A549 (cell line): Measurements from ENCODE around the gene PGM1. TPM values are rescaled to one million over a fixed set of nuclear protein-coding genes. Genes with fewer than 3 reads are reported as not detected.

ENCODE experiments used
- ATAC-seq, 2 experiments: fragments of 200-7000 bp in 1 of 2; fragments of >200 bp in 1 of 2; cut with Nextera tagmentation in 1 of 2; cut with Tn5 transposase in 1 of 2; 3 replicates each; pipeline versions ENCODE4 v1.8.0 to v1.9.1; 2018 to 2020; ENCODE audit warnings: mild to moderate bottlenecking in 1 of 2, moderate library complexity in 1 of 2
- CTCF ChIA-PET: fragments of 300-600 bp; sonication (Branson Sonifier 250); formaldehyde crosslinking; extraction: SDS; loops from one replicate; lab custom pipeline; 2021; ENCODE audit warnings: antibody characterized with exemption, inconsistent platforms; lab: Yijun Ruan, JAX
- POLR2A ChIA-PET: fragments of 350-600 bp; formaldehyde crosslinking; extraction: SDS; loops from one replicate; lab custom pipeline; 2021; ENCODE audit warnings: antibody characterized with exemption, inconsistent platforms; lab: Yijun Ruan, JAX
- DNase-seq, 2 experiments: peaks; one replicate each; pipeline versions ENCODE4 v3.0.0 to v3.0.0-alpha.2; 2011 to 2016; ENCODE audit warnings: low read depth in 1 of 2, low spot score in 1 of 2
- FAIRE-seq: peaks from 2 replicates; lab custom pipeline; 2011; peaks lifted over from hg19 to GRCh38; lab: Jason Lieb, UNC
- H3K27ac ChIP-seq, 2 experiments: fragments of >200 bp; sonication (Bioruptor Twin); formaldehyde crosslinking; 3 replicates each; pipeline ENCODE4 v1.5.1; 2016 to 2017
- H3K4me1 ChIP-seq: fragments of >200 bp; sonication (Bioruptor Twin); formaldehyde crosslinking; 3 replicates; pipeline ENCODE4 v1.6.1; 2016
- H3K4me2 ChIP-seq: fragments of >200 bp; sonication (Bioruptor Twin); formaldehyde crosslinking; 3 replicates; pipeline ENCODE4 v1.6.1; 2016
- H3K4me3 ChIP-seq: fragments of >200 bp; sonication (Bioruptor Twin); formaldehyde crosslinking; 3 replicates; pipeline ENCODE4 v1.5.1; 2016
- H3K9me3 ChIP-seq: fragments of >200 bp; sonication (Bioruptor Twin); formaldehyde crosslinking; 3 replicates; pipeline ENCODE4 v1.6.1; 2016
- ATOH8 ChIP-seq: fragments of 250-450 bp; sonication (Bioruptor Pico); IDR thresholded peaks from 2 replicates; pipeline ENCODE4 v1.5.0; 2020; ENCODE audit warnings: low read depth, mild to moderate bottlenecking, moderate library complexity
- CBX8 ChIP-seq: fragments of 200-600 bp; sonication (generic); IDR thresholded peaks from 2 replicates; pipeline ENCODE4 v1.6.1; 2016
- CEBPB ChIP-seq, 2 experiments: fragments of >200 bp in 1 of 2; sonication (Bioruptor Twin) in 1 of 2; formaldehyde crosslinking in 1 of 2; IDR thresholded peaks; 2 replicates each; pipeline ENCODE4 v1.6.1; 2012 to 2016
- ESRRA ChIP-seq: fragments of 150-350 bp; IDR thresholded peaks from 2 replicates; pipeline ENCODE4 v1.6.1; 2014; ENCODE audit warnings: mild to moderate bottlenecking, low read length, borderline replicate concordance
- FOSL2 ChIP-seq, 2 experiments: fragments of 450-650 bp in 1 of 2; fragments of >200 bp in 1 of 2; sonication (Bioruptor Twin) in 1 of 2; formaldehyde crosslinking; IDR thresholded peaks; 2 replicates each; pipeline versions ENCODE4 v1.5.0 to v1.6.1; 2016 to 2020; ENCODE audit warnings: mild to moderate bottlenecking in 1 of 2, moderate library complexity in 1 of 2
- GATA3 ChIP-seq: IDR thresholded peaks from 2 replicates; pipeline ENCODE4 v1.6.1; 2012; ENCODE audit warnings: borderline replicate concordance
- HDAC2 ChIP-seq: fragments of 200-600 bp; sonication (generic); IDR thresholded peaks from 2 replicates; pipeline ENCODE4 v1.6.1; 2016
- HES2 ChIP-seq: fragments of >200 bp; sonication (Bioruptor Twin); formaldehyde crosslinking; IDR thresholded peaks from 2 replicates; pipeline ENCODE4 v1.6.1; 2016
- HEYL ChIP-seq: fragments of 250-450 bp; sonication (Bioruptor Pico); IDR thresholded peaks from 2 replicates; pipeline ENCODE4 v1.8.0; 2021; ENCODE audit warnings: mild to moderate bottlenecking, moderate library complexity
- HMGXB4 ChIP-seq: fragments of 250-450 bp; sonication (Bioruptor Pico); IDR thresholded peaks from 2 replicates; pipeline ENCODE4 v1.5.0; 2021; ENCODE audit warnings: mild to moderate bottlenecking, moderate library complexity, borderline replicate concordance
- HOXA7 ChIP-seq: fragments of 250-450 bp; sonication (Bioruptor Pico); IDR thresholded peaks from 2 replicates; pipeline ENCODE4 v1.5.0; 2020; ENCODE audit warnings: mild to moderate bottlenecking, moderate library complexity
- HOXB13 ChIP-seq: fragments of 250-450 bp; sonication (Bioruptor Pico); IDR thresholded peaks from 2 replicates; pipeline ENCODE4 v1.5.0; 2020; ENCODE audit warnings: low read depth, mild to moderate bottlenecking, moderate library complexity
- JUNB ChIP-seq: fragments of >200 bp; sonication (Bioruptor Twin); formaldehyde crosslinking; IDR thresholded peaks from 2 replicates; pipeline ENCODE4 v1.6.1; 2016
- MAFK ChIP-seq: fragments of 450-650 bp; IDR thresholded peaks from 2 replicates; pipeline ENCODE4 v1.6.1; 2014; ENCODE audit not compliant: partially characterized antibody
- MAX ChIP-seq: IDR thresholded peaks from 2 replicates; pipeline ENCODE4 v1.6.1; 2012
- MAZ ChIP-seq: fragments of 150-350 bp; IDR thresholded peaks from 2 replicates; pipeline ENCODE4 v1.6.1; 2014; ENCODE audit warnings: antibody characterized with exemption, low read depth, low read length, borderline replicate concordance
- MYC ChIP-seq: IDR thresholded peaks from 2 replicates; pipeline ENCODE4 v1.6.1; 2012; ENCODE audit warnings: mild to moderate bottlenecking, inconsistent platforms, low read length, improper control_type of control experiment, borderline replicate concordance
- NR3C1 ChIP-seq: fragments of >200 bp; sonication (Bioruptor Twin); formaldehyde crosslinking; IDR thresholded peaks from 3 replicates; pipeline ENCODE4 v1.6.1; 2017
- POLR2A ChIP-seq: IDR thresholded peaks from 2 replicates; pipeline ENCODE4 v1.6.1; 2012; ENCODE audit warnings: mild to moderate bottlenecking, low read length
- POLR2AphosphoS2 ChIP-seq: conservative IDR thresholded peaks from 2 replicates; pipeline ENCODE4 v1.6.1; 2012; ENCODE audit warnings: low read length, improper control_type of control experiment, inconsistent platforms
- RAD21 ChIP-seq, 2 experiments: fragments of >200 bp in 1 of 2; sonication (Bioruptor Twin) in 1 of 2; formaldehyde crosslinking in 1 of 2; IDR thresholded peaks in 1 of 2; conservative IDR thresholded peaks in 1 of 2; 2 replicates in 1 of 2; 3 replicates in 1 of 2; pipeline ENCODE4 v1.6.1; 2012 to 2018; ENCODE audit warnings: inconsistent platforms in 1 of 2
- RARB ChIP-seq: fragments of 250-450 bp; sonication (Bioruptor Pico); IDR thresholded peaks from 2 replicates; pipeline ENCODE4 v1.8.0; 2021; ENCODE audit warnings: mild to moderate bottlenecking, moderate library complexity
- RCOR1 ChIP-seq: fragments of 150-350 bp; IDR thresholded peaks from 2 replicates; pipeline ENCODE4 v1.6.1; 2014; ENCODE audit warnings: antibody characterized with exemption, low read length, low read depth
- REST ChIP-seq: fragments of 200-600 bp; sonication (generic); IDR thresholded peaks from 2 replicates; pipeline ENCODE4 v1.6.1; 2016; ENCODE audit warnings: antibody characterized with exemption, mild to moderate bottlenecking, moderate library complexity
- RFX5 ChIP-seq: fragments of 450-650 bp; IDR thresholded peaks from 2 replicates; pipeline ENCODE4 v1.7.1; 2014; ENCODE audit warnings: antibody characterized with exemption, mild to moderate bottlenecking, moderate library complexity
- TFCP2L1 ChIP-seq: fragments of 250-450 bp; sonication (Bioruptor Pico); IDR thresholded peaks from 2 replicates; pipeline ENCODE4 v1.5.0; 2021; ENCODE audit warnings: mild to moderate bottlenecking
- USF2 ChIP-seq: fragments of 450-650 bp; IDR thresholded peaks from 2 replicates; pipeline ENCODE4 v1.6.1; 2014; ENCODE audit warnings: antibody characterized with exemption
- ZNF302 ChIP-seq: fragments of 250-450 bp; sonication (Bioruptor Pico); IDR thresholded peaks from 2 replicates; pipeline ENCODE4 v1.9.0; 2021; ENCODE audit warnings: inconsistent platforms, mild to moderate bottlenecking, moderate library complexity
- WGBS: methylation state at CpG from one replicate; pipeline ENCODE4 v1.1.6; 2017; ENCODE audit errors: missing lambda C conversion rate; 5-methylcytosine and 5-hydroxymethylcytosine counted together
- polyA plus RNA-seq, 4 experiments: library from polyadenylated mRNA; depleted of rRNA in 3 of 4; stranded (reverse); fragments of >200 nt; fragmentation: RNase III in 1 of 4; extraction: RNeasy Plus Mini Kit Qiagen cat#74134 plus additional on column Dnase treatment in 1 of 4; gene quantifications; 2 replicates in 3 of 4; 3 replicates in 1 of 4; pipeline ENCODE4 v1.2.3, GENCODE V29; 2011 to 2017

The PGM1 gene
- polyA plus RNA-seq, 2 of the 4 experiments (the other 2 are of a cell fraction), result 25.5 to 50.2 TPM

GRCh38 chr1:63663301-63663700 is 70.1 kb downstream of the PGM1 start:
- WGBS, result 4% methylated on average over 3 of the region's 3 CpGs
- ATAC-seq (peak; percentile 47 to 70), FAIRE-seq (no peak), DNase-seq (peak; percentile 54 to 62)
- POLR2A ChIA-PET, result interaction anchor here (1.6 kb wide), 1 partner anchor 68 kb away, joined by 6 read pairs; no protein-coding TSS in a partner anchor
- Histone ChIP-seq H3K4me1 (peaks cover 41% of the 10 kb centered on the region), H3K27ac (peak overlapping the region; percentile 92 to 98), H3K4me2 (peak overlapping the region; percentile 77), H3K9me3 (peaks cover 10% of the 10 kb centered on the region), H3K4me3 (no peak overlapping the region)
- CTCF ChIA-PET, result interaction anchor here (0.8 to 4.4 kb wide), 6 partner anchors 8 to 474 kb away, joined by 3 to 25 read pairs (median 4); no protein-coding TSS in a partner anchor
- TF ChIP-seq CEBPB (IDR thresholded peaks at IDR 0.05), result peak in 1 of 2 experiments; percentile 63; a peak in 2 of 4 replicates
- TF ChIP-seq USF2, result no peak
- TF ChIP-seq JUNB, result 0 out of 2 replicates have a peak, but pooled peaks have one; percentile 4
- TF ChIP-seq HOXB13 (CRISPR knock-in tag), result no peak
- no peak for TF ChIP-seq HEYL
- no peak for TF ChIP-seq CBX8
- TF ChIP-seq FOSL2 (IDR thresholded peaks at IDR 0.05), result no peak
- peak; percentile 41 for TF ChIP-seq FOSL2 (CRISPR knock-in tag; IDR thresholded peaks at IDR 0.05)
- TF ChIP-seq POLR2AphosphoS2, result no peak
- no peak for TF ChIP-seq MYC
- peak; percentile 45; the same call in 1 of the 2 replicates for TF ChIP-seq GATA3
- TF ChIP-seq RAD21 (conservative IDR thresholded peaks at IDR 0.05 in 1 of 2, IDR thresholded peaks at IDR 0.05 in 1 of 2), result no peak

GRCh38 chr1:63663873-63664272 is 70.7 kb downstream of the PGM1 start:
- FAIRE-seq (no peak), ATAC-seq (no peak), DNase-seq (peak; percentile 14 to 16)
- Histone ChIP-seq H3K4me2 (peak overlapping the region; percentile 77), H3K4me3 (no peak overlapping the region), H3K27ac (peak overlapping the region; percentile 92 to 98), H3K9me3 (peaks cover 10% of the 10 kb centered on the region), H3K4me1 (peaks cover 41% of the 10 kb centered on the region)
- CTCF ChIA-PET, result interaction anchor here (4.4 kb wide), 1 partner anchor 11 kb away, joined by 25 read pairs; no protein-coding TSS in a partner anchor
- POLR2A ChIA-PET, result no interaction called here
- WGBS, result 54% methylated on average over 5 of the region's 5 CpGs
- TF ChIP-seq RFX5, result no peak
- TF ChIP-seq HMGXB4, result no peak

GRCh38 chr1:63664742-63665141 is 71.5 kb downstream of the PGM1 start:
- POLR2A ChIA-PET, result no interaction called here
- peaks cover 10% of the 10 kb centered on the region for H3K9me3 ChIP-seq
- WGBS, result 83% methylated on average over 2 of the region's 2 CpGs
- no peak overlapping the region for H3K4me3 ChIP-seq
- CTCF ChIA-PET, result interaction anchor here (0.6 to 4.4 kb wide), 3 partner anchors 10 to 582 kb away, joined by 4 to 25 read pairs (median 4); no protein-coding TSS in a partner anchor
- peak overlapping the region; percentile 92 to 98 for H3K27ac ChIP-seq
- no peak for ATAC-seq
- FAIRE-seq, result no peak
- no peak for DNase-seq
- no peak overlapping the region for H3K4me2 ChIP-seq
- peaks cover 41% of the 10 kb centered on the region for H3K4me1 ChIP-seq
- no peak for TF ChIP-seq ZNF302 (CRISPR knock-in tag)
- TF ChIP-seq HOXA7 (CRISPR knock-in tag), result no peak
- TF ChIP-seq RARB, result no peak
- no peak for TF ChIP-seq NR3C1
- no peak for TF ChIP-seq MAX
- TF ChIP-seq POLR2A, result no peak
- no peak for TF ChIP-seq MAFK
- TF ChIP-seq HEYL, result no peak
- no peak for TF ChIP-seq HDAC2
- TF ChIP-seq RCOR1, result no peak
- TF ChIP-seq CBX8, result no peak
- no peak for TF ChIP-seq REST
- TF ChIP-seq HES2, result no peak
- TF ChIP-seq ESRRA, result no peak
- no peak for TF ChIP-seq TFCP2L1
- TF ChIP-seq ATOH8 (CRISPR knock-in tag), result no peak
- TF ChIP-seq MAZ, result no peak
